NCI-H748 (cell line): ENCODE data around the gene ATP6V1C2.

ENCODE experiments used
- DNase-seq: peaks from one replicate; lab custom pipeline; 2025; ENCODE audit not compliant: unreplicated experiment; lab: John Stamatoyannopoulos, UW

Gene ATP6V1C2, protein sequence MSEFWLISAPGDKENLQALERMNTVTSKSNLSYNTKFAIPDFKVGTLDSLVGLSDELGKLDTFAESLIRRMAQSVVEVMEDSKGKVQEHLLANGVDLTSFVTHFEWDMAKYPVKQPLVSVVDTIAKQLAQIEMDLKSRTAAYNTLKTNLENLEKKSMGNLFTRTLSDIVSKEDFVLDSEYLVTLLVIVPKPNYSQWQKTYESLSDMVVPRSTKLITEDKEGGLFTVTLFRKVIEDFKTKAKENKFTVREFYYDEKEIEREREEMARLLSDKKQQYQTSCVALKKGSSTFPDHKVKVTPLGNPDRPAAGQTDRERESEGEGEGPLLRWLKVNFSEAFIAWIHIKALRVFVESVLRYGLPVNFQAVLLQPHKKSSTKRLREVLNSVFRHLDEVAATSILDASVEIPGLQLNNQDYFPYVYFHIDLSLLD

DNA sequence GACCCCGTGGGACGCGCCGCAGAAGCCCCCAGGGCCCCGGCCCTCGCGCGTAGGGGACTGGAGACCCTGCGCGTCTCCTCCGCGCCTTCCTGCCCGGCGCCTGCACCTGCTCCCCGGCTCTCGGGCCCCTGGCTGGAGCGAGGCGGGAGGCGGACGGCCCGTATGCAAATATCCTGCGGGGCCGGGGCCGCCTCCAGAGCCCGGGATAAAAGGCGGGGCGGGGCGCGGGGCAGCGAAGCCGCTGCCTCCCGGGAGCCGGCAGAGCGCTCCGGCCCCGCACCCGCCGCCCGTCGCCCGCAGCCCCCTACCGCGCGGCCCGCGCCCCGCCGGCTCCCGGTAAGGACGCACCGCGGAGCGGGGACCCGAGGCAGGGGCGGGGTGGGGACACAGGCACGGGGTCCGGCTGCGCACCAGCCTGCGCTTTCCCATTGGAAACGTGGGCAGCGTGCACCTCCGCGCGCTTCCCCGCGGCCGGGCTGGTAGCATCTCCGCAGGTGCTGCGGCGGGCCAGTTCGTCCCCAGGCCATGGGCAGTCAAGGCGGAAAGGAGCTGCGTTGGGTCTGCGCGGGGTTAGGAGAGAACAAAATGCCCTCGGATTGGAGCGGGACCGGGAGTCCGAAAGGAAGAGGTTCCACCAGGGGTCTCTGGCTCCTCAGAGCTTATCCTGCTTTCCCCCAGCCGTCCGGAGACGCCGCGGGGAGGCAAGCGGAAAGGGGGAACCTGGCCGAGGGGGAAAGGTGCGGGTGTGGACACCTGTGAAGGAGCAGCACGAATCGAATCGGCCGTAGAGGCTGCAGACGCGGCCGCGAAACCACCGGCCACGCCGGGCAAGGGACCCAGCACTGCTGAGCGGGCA lies at the start of gene ATP6V1C2:
ATP6V1C2 (plus strand) TSS at position 235 of the 856 bp plus-strand sequence. CDS start 1,220 bp downstream, outside the sequence.
- peak; percentile 75 for DNase-seq

DNA sequence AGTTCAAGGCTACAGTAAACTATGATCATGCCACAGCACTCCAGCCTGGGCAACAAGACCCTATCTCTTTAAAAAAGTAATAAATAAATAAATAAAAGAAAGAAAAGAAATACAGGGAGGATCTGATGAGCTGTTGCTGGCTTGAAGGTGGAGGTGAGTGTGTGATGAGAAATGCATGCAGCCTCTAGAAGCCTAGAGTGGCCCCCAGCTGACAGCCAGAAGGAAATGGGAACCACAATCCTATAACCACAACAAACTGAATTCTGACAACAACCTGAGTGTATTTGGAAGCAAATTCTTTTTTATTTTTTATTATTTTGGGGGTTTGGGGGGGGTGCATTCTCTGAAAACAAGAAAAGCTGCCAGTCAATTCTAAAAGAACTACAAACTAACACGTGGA lies 46.3 kb upstream of the ATP6V1C2 start:
- DNase-seq: no peak

DNA sequence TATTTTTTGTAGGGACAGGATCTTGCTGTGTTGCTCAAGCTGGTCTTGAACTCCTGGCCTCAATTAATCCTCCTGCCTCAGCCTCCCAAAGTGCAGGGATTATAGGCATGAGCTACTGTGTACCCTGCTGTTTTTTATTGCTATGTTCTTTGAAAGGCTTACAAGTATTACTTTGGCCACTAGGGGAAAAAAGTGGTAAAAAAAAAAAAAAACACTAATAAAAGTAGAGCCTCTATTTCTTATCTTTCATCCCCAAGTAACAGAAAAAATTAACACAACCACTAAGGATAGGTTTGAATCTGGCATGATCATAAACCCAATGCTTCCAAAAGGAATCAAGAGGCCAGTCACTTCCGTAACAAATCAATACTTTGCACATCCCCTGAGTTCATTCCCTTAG lies 43.2 kb upstream of the ATP6V1C2 start:
- DNase-seq: no peak

DNA sequence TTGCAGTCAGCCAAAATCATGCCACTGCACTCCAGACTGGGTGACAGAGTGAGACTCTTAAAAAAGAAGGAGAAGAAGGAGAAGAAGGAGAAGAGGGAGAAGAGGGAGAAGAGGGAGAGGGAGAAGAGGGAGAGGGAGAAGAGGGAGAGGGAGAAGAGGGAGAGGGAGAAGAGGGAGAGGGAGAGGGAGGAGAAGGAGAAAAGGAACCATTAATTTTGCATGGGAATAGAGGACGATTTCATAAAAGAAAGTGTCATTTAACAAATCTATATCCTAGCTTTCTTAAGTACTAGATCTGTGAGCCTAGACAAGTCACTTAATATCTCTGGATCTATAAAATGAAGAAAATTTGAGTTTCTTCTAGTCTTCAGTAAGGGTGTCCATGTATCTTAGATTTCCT lies 41.2 kb upstream of the ATP6V1C2 start:
- DNase-seq: no peak

DNA sequence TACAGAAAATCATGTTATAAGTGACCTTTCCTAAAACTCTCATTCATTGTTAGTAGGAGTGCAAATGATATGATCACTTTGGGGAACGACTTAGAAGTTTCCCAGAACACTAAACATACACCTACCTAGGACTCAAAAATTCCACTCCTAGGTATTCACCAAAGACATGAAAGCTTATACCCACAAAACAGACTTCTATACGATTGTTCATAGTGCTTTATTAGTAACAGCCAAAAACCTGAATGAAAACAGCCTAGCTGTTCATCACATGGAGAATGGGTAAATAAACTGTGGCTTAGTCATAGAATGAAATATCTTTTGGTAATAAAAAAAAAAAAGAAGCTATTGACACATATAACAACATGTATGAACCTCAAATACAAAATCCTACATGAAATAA lies 40.5 kb upstream of the ATP6V1C2 start:
- no peak for DNase-seq

DNA sequence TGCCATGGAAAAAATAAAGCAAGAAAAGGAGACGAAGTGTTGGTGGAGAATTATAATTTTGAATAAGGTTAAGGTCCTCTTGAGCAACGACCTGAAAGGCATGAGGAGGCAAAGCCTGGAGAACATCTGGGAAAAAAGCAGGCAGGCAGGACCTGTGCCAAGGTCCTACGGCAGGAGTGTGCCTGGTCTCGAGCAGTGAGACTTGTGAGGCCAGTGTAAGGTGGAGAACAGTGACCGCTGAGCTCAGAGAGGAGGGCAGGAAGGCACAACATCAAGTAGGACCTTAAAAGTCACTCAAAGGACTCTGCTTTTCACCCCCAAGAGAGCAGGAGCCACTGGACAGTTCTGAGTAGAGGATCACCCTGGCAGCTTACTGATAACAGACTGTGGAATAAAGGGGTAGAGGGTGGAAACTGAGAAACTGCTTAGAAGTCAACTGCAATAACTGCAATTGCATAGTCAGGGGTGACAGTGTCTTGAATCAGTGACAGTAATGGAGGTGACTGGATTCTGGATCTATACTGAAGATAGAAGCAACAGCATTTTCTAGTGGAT lies 35.2 kb upstream of the ATP6V1C2 start:
- DNase-seq: no peak

DNA sequence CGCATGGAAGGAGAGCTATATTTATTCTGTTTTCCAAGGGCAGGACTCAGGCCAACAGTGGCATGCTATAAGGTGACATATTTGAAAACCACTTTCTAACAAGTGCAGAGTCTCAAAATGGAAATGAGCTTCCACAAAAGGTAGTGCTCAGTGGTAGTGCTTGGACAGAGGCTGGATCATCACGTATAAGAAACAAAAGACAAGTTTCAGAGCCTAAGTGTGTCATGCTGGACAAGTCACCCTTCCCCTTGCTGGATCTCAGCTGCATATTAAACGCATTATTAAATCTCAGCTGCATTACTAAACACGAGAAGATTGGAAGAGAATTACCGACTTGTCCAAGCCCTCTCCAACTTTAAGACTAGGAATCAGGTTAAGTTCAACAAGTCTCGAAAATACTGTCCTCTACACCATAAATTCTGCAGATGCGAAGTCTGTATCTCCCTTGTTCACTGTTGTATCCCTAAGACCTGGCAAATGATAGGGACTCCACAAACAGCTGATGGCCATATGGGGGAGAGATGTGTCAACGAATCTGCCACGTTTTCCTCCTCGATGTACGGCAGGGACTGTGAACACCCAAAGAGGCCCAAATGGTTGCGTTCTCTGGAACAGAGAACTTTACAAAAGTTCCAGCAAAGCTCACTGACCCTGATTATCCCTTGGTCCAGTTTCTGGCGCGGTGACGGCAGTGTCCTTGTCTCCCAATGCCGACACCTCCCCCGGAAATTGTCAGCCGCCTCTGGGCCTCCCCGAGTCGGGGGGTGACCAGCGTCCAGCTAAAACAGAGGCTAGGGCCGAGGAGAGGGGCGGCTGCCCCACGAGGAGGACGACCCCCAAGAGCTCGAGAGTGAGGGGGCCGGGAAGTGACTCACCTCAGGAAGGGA lies 32.3 kb upstream of the ATP6V1C2 start:
- DNase-seq: no peak

DNA sequence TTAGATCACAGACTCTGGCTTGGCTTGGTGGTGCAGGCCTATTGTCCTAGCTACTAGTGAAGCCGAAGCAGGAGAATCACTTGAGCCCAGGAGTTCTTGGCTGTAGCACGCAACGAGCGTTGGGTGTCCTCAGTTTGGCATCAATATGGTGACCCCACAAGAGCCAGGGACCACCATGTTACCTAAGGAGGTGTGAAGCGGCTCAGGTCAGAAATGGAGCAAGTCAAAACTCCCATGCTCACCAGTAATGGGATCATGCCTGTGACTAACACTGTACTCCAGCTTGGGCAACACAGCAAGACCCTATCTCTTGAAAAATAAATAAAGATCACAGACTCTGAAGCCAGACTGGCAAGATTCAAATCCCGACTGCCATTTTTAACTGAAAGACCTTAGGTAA lies 29.9 kb upstream of the ATP6V1C2 start:
- DNase-seq: no peak

DNA sequence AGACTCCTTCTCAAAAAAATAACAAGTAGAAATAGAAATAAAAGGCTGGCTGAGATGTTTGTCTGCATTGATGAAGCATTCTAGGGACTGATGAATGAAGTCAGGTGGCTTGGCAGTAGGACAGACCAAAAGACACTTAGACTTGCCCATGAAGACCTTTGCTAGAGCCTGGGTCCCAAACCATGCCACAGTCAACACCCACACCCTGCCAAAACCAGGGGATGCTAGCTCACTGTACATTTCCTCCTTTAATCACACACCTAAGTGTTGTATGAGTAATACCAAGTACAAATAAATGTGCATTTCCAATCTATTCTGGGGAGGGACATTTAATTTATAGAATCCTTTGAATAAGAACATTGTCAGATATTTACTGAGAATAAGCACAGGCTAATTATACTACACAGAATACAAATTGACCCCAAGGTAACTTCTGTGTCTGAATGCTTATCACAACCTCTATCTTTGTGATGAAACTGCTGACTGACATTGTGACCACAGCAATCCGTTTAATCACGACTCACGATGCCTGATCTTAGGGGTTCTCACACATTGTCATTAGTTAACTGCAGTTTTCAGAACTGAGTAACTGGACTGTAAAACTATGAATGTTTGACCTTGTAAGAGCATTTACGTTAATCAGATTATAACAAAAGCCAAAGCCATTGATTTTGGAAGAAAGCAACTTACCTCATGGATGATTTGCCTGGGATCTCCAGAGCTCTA lies 21.2 kb upstream of the ATP6V1C2 start:
- DNase-seq: no peak

DNA sequence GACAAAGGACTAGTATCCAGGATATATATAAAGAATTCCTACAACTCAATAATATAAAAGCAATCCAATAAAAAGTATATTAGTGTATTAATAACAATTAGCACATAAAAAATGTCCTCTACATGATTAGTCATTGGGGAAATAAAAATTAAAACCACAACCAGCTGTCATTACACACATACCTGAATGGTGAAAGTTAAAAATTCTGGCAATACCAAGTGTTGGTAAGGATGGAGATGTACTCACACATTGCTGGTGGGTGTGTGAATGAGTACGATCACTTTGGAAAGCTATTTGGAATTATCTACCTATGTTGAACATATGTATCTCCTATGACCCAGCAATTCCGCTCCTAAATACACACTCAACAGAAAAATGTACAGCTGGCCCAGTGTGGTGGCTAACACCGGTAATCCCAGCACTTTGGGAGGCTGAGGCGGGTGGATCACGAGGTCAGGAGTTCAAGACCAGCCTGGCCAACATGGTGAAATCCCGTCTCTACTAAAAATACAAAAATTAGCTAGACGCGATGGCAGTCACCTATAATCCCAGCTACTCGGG lies 17.3 kb upstream of the ATP6V1C2 start:
- no peak for DNase-seq

DNA sequence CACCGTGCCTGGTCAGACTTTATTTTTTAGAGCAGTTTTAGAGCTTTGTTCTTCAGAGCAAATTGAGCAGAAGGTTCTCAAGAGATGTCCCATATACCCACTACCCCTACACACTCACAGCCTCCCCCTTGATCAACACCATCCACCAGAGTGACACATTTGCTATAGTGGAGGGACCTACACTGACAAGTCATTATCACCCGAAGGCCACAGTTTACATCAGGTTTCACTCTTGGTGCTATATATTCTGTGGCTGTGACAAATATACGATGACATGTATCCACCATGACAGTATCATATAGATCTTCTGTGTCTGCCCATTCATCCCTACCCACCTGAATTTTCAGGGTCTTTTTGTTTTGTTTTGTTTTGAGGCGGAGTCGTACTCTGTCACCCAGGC lies 15.4 kb upstream of the ATP6V1C2 start:
- DNase-seq: no peak

DNA sequence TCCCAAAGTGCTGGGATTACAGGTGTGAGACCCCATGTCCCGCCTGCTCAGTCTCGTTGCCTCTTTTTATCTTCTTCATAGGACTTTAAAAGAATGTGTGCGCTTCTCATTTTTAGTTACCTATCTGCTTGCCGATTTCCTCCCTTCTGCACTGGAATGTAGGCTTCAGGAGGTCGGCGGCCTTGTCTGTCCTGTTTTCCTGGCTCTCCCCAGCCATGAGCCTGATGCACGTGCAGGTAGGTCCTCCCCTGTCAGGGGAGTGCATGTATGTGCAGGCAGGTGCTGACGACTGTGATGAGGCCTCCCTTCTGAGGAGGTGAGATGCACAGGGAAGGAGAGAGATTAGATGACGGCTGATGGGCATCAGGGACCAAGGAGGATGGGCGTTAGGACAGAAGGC lies 13.6 kb upstream of the ATP6V1C2 start:
- DNase-seq: no peak

DNA sequence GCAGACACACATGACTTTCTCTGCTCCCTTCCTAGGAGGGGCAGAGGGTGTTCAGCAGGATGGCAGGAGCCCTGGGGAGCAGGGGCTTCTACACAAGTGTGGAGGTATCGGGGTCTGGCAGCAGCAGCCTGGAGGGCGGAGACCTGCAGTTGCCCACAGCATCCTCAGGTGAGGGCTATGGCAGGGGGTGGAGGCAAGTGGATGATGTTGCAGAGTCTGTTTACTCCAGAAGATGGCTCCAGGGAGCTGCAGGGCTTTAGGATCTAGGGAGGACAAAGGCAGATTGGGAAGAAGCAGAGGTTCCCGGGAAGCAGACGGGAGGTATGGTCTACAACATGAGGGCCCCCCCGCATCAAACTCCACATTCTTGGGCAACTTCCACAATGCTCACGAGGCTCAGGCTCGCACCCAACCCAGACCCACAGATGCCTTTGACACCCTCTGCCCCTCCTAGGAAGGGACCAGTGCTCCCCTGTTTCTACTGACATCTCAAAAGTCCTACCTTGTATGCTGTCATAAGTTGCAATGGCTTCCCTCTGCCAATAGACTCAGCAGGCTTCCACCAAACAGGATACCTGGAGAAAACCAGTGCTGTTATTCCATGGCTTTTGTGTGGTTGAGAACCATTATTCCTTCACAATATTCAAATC lies 12.0 kb upstream of the ATP6V1C2 start:
- DNase-seq: peak; percentile 75

DNA sequence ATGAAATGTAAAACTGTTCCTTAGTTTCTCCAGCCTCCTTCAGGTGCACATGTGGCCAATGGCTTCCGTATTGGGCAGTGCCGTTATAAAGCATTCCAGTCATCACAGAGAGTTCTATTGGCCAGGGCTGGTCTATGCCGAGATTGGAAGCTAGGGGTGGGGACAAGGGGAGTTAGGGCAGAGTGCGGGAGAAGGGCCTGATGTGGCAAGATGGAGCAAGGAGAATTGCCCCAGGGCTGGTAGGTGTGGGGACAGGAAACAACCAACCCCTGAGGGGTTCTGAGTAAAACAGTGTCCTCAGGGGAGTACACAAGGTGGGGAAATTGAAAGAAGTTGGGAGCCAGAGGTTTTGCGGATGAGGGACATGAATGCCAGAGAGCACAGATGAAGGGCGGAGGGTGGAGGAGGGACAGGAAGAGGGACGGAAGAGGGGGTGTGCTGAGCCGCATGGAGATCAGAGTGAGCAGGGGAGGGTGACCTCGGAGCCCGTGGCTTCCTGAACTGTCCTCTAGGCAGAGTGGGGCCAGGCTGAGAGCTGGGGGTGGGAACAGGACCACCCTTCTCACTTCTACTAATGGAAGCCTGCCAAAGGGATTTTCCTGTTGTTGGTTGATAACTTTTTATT lies 9.1 kb upstream of the ATP6V1C2 start:
- no peak for DNase-seq

DNA sequence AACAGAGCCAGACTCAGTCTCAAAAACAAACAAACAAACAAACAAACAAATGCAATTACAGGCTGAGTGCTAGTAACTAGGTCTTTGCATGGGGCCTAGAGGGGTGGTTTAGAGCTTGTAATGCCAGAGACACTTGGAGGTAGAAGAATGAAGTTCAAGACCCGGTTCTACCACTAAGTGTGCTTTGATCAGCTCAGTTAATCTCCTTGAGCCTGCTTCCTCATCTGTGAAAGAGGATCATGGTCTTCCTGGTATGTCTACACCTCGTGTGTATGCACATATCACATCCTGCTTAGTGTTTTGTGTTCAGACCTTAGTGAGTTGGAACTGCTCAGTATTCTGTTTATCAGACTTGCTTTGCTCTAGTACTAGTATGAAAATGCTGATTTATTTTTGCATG lies 4.8 kb upstream of the ATP6V1C2 start:
- DNase-seq: no peak

DNA sequence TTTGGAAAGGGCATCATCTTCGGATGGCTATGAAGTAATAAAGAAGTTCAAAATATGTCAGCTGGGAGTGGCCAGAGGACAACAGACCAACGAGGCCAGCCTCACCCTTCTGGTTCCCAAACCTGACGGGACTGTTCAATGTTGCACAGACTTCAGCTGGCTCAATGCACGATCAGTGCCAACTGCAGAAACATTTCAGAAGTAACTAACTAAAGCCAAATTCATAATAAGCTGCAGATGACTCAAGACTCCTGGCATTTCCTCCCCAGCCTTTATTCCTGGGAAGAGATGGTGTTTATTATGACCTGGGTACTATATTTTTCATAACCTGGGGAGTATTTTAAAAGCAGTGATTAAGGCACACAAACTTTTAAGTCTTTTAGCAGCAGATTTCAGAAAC lies 3.8 kb upstream of the ATP6V1C2 start:
- DNase-seq: no peak

DNA sequence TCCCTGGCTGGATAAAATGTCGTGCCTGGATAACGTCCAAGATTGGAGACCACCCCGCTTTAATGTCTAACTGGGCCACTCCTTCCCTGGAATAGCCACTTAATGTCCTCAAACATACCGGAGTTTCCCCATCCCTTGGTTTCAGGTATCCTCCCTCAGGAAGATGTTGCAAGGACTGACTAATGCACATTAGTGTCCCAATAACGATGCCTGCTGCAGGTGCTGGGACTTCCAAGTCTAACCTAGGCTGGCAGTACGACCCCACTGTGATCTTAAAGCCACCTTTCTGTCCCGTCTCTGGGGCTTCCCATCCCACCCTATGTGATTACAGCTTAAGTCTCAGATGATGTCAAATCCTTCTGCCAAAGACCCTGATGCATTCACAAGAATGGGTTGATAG lies 1.1 kb upstream of the ATP6V1C2 start:
- DNase-seq: peak; percentile 25

DNA sequence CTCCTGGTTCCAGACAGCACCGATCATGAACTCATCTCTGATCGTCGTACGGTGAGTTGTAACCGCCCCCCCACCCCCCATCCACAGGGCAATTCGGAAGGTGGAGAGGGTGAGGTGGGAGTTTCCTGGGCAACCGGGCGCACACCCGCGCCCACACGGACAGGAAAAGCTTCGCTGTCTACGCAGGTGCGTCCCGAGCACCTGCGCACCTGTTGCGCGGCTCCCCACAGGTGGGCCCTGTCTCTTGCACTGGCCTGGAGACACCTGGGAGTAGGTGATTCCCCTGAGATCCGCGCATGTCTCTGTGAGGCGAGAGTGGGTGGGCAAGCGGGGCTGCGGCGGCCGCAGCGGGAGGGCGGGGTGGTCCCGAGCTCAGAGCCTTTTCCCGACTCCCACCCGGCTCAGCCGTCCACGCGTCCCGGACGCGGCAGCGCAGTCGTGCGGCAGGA lies 459 bp upstream of the ATP6V1C2 start:
- peak; percentile 87 for DNase-seq
